GM21723 (cell line): Measurements from ENCODE around the gene NBR1.
A peak's percentile ranks its signal among the peaks of the same experiment; 100 is the strongest.
"Not testable (repeated sequence)": the region's sequence is repeated elsewhere in the genome, so short reads cannot be mapped to it uniquely, and the experiment has no call there.

ENCODE experiments used
- ATAC-seq: cut with Tn5 transposase; IDR thresholded peaks from one replicate; pipeline ENCODE4 v1.9.1; 2021; ENCODE audit warnings: mild to moderate bottlenecking, moderate library complexity; ENCODE audit not compliant: unreplicated experiment

NBR1 gene

GRCh38 chr17:43170766-43171585 is at the start of gene NBR1:
NBR1 (plus strand) TSS chr17:43171214; CDS start chr17:43175800, 4,586 bp downstream.
- ATAC-seq, result peak; percentile 71

- peak; percentile 91 for ATAC-seq
These were observed 45.7 kb upstream of the NBR1 start, which contains the start of gene BRCA1 for GRCh38 chr17:43125133-43125966. BRCA1 (minus strand) TSS chr17:43125364; CDS start chr17:43124096, 1,268 bp downstream.

- no peak for ATAC-seq
These were observed 44.8 kb upstream of the NBR1 start for GRCh38 chr17:43125967-43126910.

- no peak for ATAC-seq
These were observed 44.1 kb upstream of the NBR1 start for GRCh38 chr17:43126911-43127290.

GRCh38 chr17:43127333-43127876 is 43.6 kb upstream of the NBR1 start:
- not testable (repeated sequence) for ATAC-seq

GRCh38 chr17:43129671-43130010 is 41.4 kb upstream of the NBR1 start:
- no peak for ATAC-seq

- no peak for ATAC-seq
These were observed 38.9 kb upstream of the NBR1 start for GRCh38 chr17:43132117-43132516.

- not testable (repeated sequence) for ATAC-seq
These were observed 37.6 kb upstream of the NBR1 start for GRCh38 chr17:43133439-43133838.

GRCh38 chr17:43134774-43135453 is 36.1 kb upstream of the NBR1 start:
- ATAC-seq, result no peak

GRCh38 chr17:43135454-43135819 is 35.6 kb upstream of the NBR1 start:
- ATAC-seq, result no peak

GRCh38 chr17:43136574-43136973 is 34.4 kb upstream of the NBR1 start:
- not testable (repeated sequence) for ATAC-seq

GRCh38 chr17:43138531-43138930 is 32.5 kb upstream of the NBR1 start:
- ATAC-seq, result not testable (repeated sequence)

GRCh38 chr17:43140396-43141332 is 30.4 kb upstream of the NBR1 start:
- no peak for ATAC-seq

GRCh38 chr17:43142153-43142552 is 28.9 kb upstream of the NBR1 start:
- ATAC-seq, result no peak

- no peak for ATAC-seq
These were observed 27.8 kb upstream of the NBR1 start for GRCh38 chr17:43143201-43143600.

GRCh38 chr17:43146649-43147048 is 24.4 kb upstream of the NBR1 start:
- no peak for ATAC-seq

- no peak for ATAC-seq
These were observed 19.0 kb upstream of the NBR1 start for GRCh38 chr17:43151880-43152456.

- not testable (repeated sequence) for ATAC-seq
These were observed 17.7 kb upstream of the NBR1 start for GRCh38 chr17:43153197-43153835.
